ENCODE data around the gene SPOUT1. TPM values are rescaled to one million over a fixed set of nuclear protein-coding genes. Genes with fewer than 3 reads are reported as not detected.

Gene SPOUT1
- total and polyA plus RNA-seq, 2 of the 13 experiments (the other 11 are each of a cell fraction or from before 2014, with no cell fraction given): 39.0 to 45.8 TPM

GRCh38 chr9:128833696-128834095 is 4.1 kb upstream of the SPOUT1 start (continued):
- TF ChIP-seq ZNF12 (CRISPR knock-in tag; IDR thresholded peaks at IDR 0.05): no peak
- TF ChIP-seq SAP130 (CRISPR knock-in tag; IDR thresholded peaks at IDR 0.05; ENCODE audit: low read depth): no peak

- Histone ChIP-seq H3K27ac (ENCODE audit: extremely low read length, insufficient read depth, low read length) (peak overlapping the region; percentile 66), H3K4me3 (replicated peaks in 1 of 3; ENCODE audit: insufficient read depth in 1 of 3, low read depth in 2 of 3, low read length in 3 of 3) (peak overlapping the region; percentile 75 to 86 (median 78)), H4K20me1 (ENCODE audit: insufficient read depth, low read length) (no peaks in the 10 kb centered on the region), H3K79me2 (ENCODE audit: insufficient read depth, low read length) (peaks cover 10% of the 10 kb centered on the region), H3K36me3 (replicated peaks in 1 of 2; ENCODE audit: control insufficient read depth in 1 of 2, insufficient read depth in 2 of 2, low read length in 2 of 2) (peaks cover 15 to 42% of the 10 kb centered on the region in 2 experiments; a peak in 4 of 5 replicates), H3K4me1 (ENCODE audit: insufficient read depth, low read length) (peaks cover 30% of the 10 kb centered on the region), H2AFZ (ENCODE audit: low read length) (no peak overlapping the region), H3K9me3 (ENCODE audit: low read length) (no peaks in the 10 kb centered on the region), H3K9ac (ENCODE audit: insufficient read depth, low read depth, low read length) (peak overlapping the region; percentile 81), H3K4me2 (ENCODE audit: low read depth, low read length) (peak overlapping the region; percentile 84), H3K27me3 (ENCODE audit: control insufficient read depth in 1 of 2, insufficient read depth in 2 of 2, low read length in 2 of 2) (no peaks in the 10 kb centered on the region)
- ATAC-seq (peak; percentile 16), DNase-seq (ENCODE audit: low spot score) (no peak), FAIRE-seq (no peak)
- ChIA-PET CTCF (ENCODE audit: low intra/inter-chr PET ratio, low total read pairs) (no interaction called here), POLR2A (interaction anchor here (1.0 to 2.0 kb wide), 12 partner anchors 10 to 252 kb away, joined by 3 to 46 read pairs (median 6); partner anchors contain the start of genes DOLPP1, ENDOG, NUP188 and SET)
- TSS peak; percentile 51 for BruUV-seq (replicated peaks)
- in situ Hi-C loops (cut with HindIII; ENCODE audit: extremely low pct_ligation_motif_present, low pct_unique_long_range_greater_than_20kb): no loop called here
- 35% methylated on average over 18 of the region's 18 CpGs for WGBS (ENCODE audit: low lambda C conversion rate)
- intact Hi-C loops (cut with micrococcal nuclease; ENCODE audit: unreplicated experiment): no loop called here
- TF ChIP-seq ZNF530 (CRISPR knock-in tag; IDR thresholded peaks at IDR 0.05; ENCODE audit: low read depth) (no peak), PATZ1 (CRISPR knock-in tag; IDR thresholded peaks at IDR 0.05) (no peak), NR2C2 (CRISPR knock-in tag; IDR thresholded peaks at IDR 0.05; ENCODE audit: borderline replicate concordance) (peak; percentile 6; the same call in 1 of the 2 replicates), CEBPB (IDR thresholded peaks at IDR 0.05; ENCODE audit: borderline replicate concordance, low read depth, low read length) (no peak), ZBTB34 (CRISPR knock-in tag; IDR thresholded peaks at IDR 0.05) (0 out of 2 replicates have a peak, but pooled peaks have one; percentile 40), GTF3A (CRISPR knock-in tag; conservative IDR thresholded peaks at IDR 0.05) (0 out of 2 replicates have a peak, but pooled peaks have one; percentile 38), ZNF160 (CRISPR knock-in tag; IDR thresholded peaks at IDR 0.05) (no peak), ELF1 (CRISPR knock-in tag; IDR thresholded peaks at IDR 0.05) (no peak), ZNF274 (CRISPR knock-in tag; IDR thresholded peaks at IDR 0.05) (no peak), ZNF33B (CRISPR knock-in tag; IDR thresholded peaks at IDR 0.05) (no peak), NFYB (CRISPR knock-in tag; IDR thresholded peaks at IDR 0.05) (no peak), MIER3 (CRISPR knock-in tag; IDR thresholded peaks at IDR 0.05; ENCODE audit: borderline replicate concordance) (no peak), PAX8 (CRISPR knock-in tag; IDR thresholded peaks at IDR 0.05; ENCODE audit: borderline replicate concordance) (0 out of 2 replicates have a peak, but pooled peaks have one; percentile 18), PHF5A (CRISPR knock-in tag; IDR thresholded peaks at IDR 0.05; ENCODE audit: low read depth, unreplicated experiment) (no peak)
Measured at GRCh38 chr9:128828719-128829452, 708 bp downstream of the SPOUT1 start.
